Measurements from ENCODE around the gene CCDC142.
A peak's percentile ranks its signal among the peaks of the same experiment; 100 is the strongest.
"Not testable (repeated sequence)": the region's sequence is repeated elsewhere in the genome, so short reads cannot be mapped to it uniquely, and the experiment has no call there.

CCDC142 gene

GRCh38 chr2:74493546-74493945, 10.7 kb upstream of the CCDC142 start:
- DNase-seq = no peak
- in situ Hi-C loops (cut with HindIII; ENCODE audit: low pct_ligation_motif_present, low sequenced_read_pairs) = no loop called here
- Histone ChIP-seq H3K27ac (no peak overlapping the region), H3K27me3 (replicated peaks) (peaks cover 3% of the 10 kb centered on the region), H3K4me3 (ENCODE audit: low read depth, low read length) (no peak overlapping the region), H3K36me3 (replicated peaks) (peaks cover 29% of the 10 kb centered on the region)
- TF ChIP-seq CTCF (IDR thresholded peaks at IDR 0.05; ENCODE audit: low read depth, low read length, missing control alignments) = no peak

GRCh38 chr2:74491648-74492544, 9.1 kb upstream of the CCDC142 start:
- Histone ChIP-seq H3K27ac (no peak overlapping the region), H3K27me3 (replicated peaks) (no peaks in the 10 kb centered on the region), H3K4me3 (ENCODE audit: low read depth, low read length) (no peak overlapping the region), H3K36me3 (replicated peaks) (peaks cover 29% of the 10 kb centered on the region)
- no peak for DNase-seq
- no peak for TF ChIP-seq CTCF (IDR thresholded peaks at IDR 0.05; ENCODE audit: low read depth, low read length, missing control alignments)
- in situ Hi-C loops (cut with HindIII; ENCODE audit: low pct_ligation_motif_present, low sequenced_read_pairs) = no loop called here

- H3K36me3 ChIP-seq (replicated peaks) = peaks cover 29% of the 10 kb centered on the region
- H3K4me3 ChIP-seq (ENCODE audit: low read depth, low read length) = no peak overlapping the region
- H3K27me3 ChIP-seq (replicated peaks) = no peaks in the 10 kb centered on the region
- no peak for TF ChIP-seq CTCF (IDR thresholded peaks at IDR 0.05; ENCODE audit: low read depth, low read length, missing control alignments)
- in situ Hi-C loops (cut with HindIII; ENCODE audit: low pct_ligation_motif_present, low sequenced_read_pairs) = no loop called here
- DNase-seq = no peak
- no peak overlapping the region for H3K27ac ChIP-seq
Observed at GRCh38 chr2:74489906-74490305, 7.1 kb upstream of the CCDC142 start.

DNA sequence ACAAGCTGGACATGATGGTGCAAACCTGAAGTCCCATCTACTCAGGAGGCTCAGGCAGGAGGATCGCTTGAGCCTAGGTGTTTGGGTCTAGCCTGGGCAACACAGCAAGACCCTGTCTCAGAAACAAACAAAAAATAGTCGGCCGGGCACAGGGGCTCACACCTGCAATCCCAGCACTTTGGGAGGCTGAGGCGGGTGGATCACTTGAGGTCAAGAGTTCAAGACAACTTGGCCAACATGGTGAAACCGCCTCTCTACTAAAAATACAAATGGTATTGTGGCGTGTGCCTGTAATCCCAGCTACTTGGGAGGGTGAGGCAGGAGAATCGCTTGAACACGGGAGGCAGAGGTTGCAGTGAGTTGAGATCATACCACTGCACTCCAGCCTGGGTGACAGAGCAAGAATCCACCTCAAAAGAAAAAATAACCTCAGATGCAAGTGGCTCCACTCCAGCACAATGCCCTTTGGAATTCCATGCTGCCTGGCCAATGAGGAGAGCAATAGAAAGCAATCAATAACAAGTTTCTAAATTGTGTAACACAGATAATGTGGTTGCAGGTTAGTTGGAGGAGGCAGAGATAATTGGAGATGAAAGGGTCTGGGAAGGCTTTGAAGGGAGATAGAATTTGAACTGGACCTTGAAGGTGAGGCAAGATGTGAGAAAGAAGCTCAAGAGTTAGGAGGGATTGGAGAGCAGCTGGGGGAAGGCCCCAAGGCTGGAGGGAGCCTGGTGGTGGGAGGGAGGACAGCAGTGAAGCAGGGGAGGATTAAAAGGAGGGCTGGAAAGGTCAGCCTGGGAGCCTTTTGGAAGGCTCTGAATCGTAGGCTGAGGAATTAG, 6.1 kb upstream of the CCDC142 start:
- Histone ChIP-seq H3K27ac (no peak overlapping the region), H3K27me3 (replicated peaks) (no peaks in the 10 kb centered on the region), H3K4me3 (ENCODE audit: low read depth, low read length) (no peak overlapping the region), H3K36me3 (replicated peaks) (peaks cover 25% of the 10 kb centered on the region)
- peak; percentile 4 for TF ChIP-seq CTCF (IDR thresholded peaks at IDR 0.05; ENCODE audit: low read depth, low read length, missing control alignments)
- in situ Hi-C loops (cut with HindIII; ENCODE audit: low pct_ligation_motif_present, low sequenced_read_pairs) = no loop called here
- DNase-seq = no peak

GRCh38 chr2:74486141-74486540, 3.3 kb upstream of the CCDC142 start:
- H3K36me3 ChIP-seq (replicated peaks) = peaks cover 10% of the 10 kb centered on the region
- H3K4me3 ChIP-seq (ENCODE audit: low read depth, low read length) = no peak overlapping the region
- no peak for DNase-seq

DNA sequence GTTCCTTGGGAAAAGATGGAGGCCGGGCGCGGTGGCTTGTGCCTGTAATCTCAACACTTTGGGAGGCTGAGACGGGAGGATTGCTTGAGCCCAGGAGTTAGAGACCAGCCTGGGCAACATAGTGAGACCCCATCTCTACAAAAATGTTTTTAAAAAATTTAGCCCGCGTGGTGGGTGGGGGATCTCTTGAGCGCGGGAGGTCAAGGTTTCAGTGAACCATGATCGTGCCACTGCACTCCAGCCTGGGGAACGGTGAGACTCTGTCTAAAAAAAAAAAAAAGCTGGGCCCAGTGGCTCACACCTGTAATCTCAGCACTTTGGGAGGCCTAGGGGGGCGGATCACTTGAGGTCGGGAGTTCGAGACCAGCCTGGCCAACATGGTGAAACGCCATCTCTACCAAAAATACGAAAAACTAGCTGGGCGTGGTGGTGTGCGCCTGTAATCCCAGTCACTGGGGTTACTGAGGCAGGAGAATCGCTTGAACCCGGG, 922 bp upstream of the CCDC142 start:
- DNase-seq; H3K27me3 ChIP-seq (replicated peaks); in situ Hi-C loops (cut with HindIII; ENCODE audit: low pct_ligation_motif_present, low sequenced_read_pairs); H3K36me3 ChIP-seq (replicated peaks); H3K27ac ChIP-seq: not testable (repeated sequence)
- peak overlapping the region; percentile 99 for H3K4me3 ChIP-seq (ENCODE audit: low read depth, low read length)

More at GRCh38 chr2:74486141-74486540, 3.3 kb upstream of the CCDC142 start:
- Histone ChIP-seq H3K27me3 (replicated peaks) (no peaks in the 10 kb centered on the region), H3K27ac (no peak overlapping the region)
- no peak for TF ChIP-seq CTCF (IDR thresholded peaks at IDR 0.05; ENCODE audit: low read depth, low read length, missing control alignments)
- in situ Hi-C loops (cut with HindIII; ENCODE audit: low pct_ligation_motif_present, low sequenced_read_pairs) = no loop called here

Data from brain microvascular endothelial cell (primary cell).